ENCODE results near the gene SIGLEC7. TPM values are rescaled to one million over a fixed set of nuclear protein-coding genes. Genes with fewer than 3 reads are reported as not detected.

The SIGLEC7 gene
- total RNA-seq, 1 donor from 2014 or later = not detected

Other genes with a start within 250 kb of the SIGLEC7 start
- gene KLK4, start 230.9 kb upstream of the SIGLEC7 start, total RNA-seq = not detected in 2 replicates
- 1.3 and 20.7 TPM in 2 replicates for gene KLK5, start 189.3 kb upstream of the SIGLEC7 start, total RNA-seq
- gene KLK6, start 172.7 kb upstream of the SIGLEC7 start, total RNA-seq = 1.0 and 16.8 TPM in 2 replicates
- gene KLK7, start 158.4 kb upstream of the SIGLEC7 start, total RNA-seq = 0.30 and 10.8 TPM in 2 replicates
- gene KLK8, start 140.7 kb upstream of the SIGLEC7 start, total RNA-seq = 5.4 TPM in 1 of 2 replicates, not detected in the other
- 0.60 and 17.4 TPM in 2 replicates for gene KLK10, start 122.6 kb upstream of the SIGLEC7 start, total RNA-seq
- not detected in 2 replicates for gene KLK11, start 115.7 kb upstream of the SIGLEC7 start, total RNA-seq
- gene KLK12, start 107.3 kb upstream of the SIGLEC7 start, total RNA-seq = not detected in 2 replicates
- gene KLK13, start 77.2 kb upstream of the SIGLEC7 start, total RNA-seq = not detected in 2 replicates
- not detected in 2 replicates for gene KLK14, start 59.4 kb upstream of the SIGLEC7 start, total RNA-seq
- 6.4 and 7.8 TPM in 2 replicates for gene CTU1, start 33.9 kb upstream of the SIGLEC7 start, total RNA-seq
- not detected in 2 replicates for gene SIGLEC9, start 17.4 kb upstream of the SIGLEC7 start, total RNA-seq
- not detected in 2 replicates for gene CD33, start 82.8 kb downstream of the SIGLEC7 start, total RNA-seq
- gene SIGLECL1, start 108.8 kb downstream of the SIGLEC7 start, total RNA-seq = not detected in 2 replicates
- 0.05 TPM in 1 of 2 replicates, not detected in the other for gene IGLON5, start 169.3 kb downstream of the SIGLEC7 start, total RNA-seq
- gene VSIG10L, start 199.8 kb downstream of the SIGLEC7 start, total RNA-seq = 0.17 and 1.2 TPM in 2 replicates
- 58.2 and 74.0 TPM in 2 replicates for gene ETFB, start 224.1 kb downstream of the SIGLEC7 start, total RNA-seq
- not detected in 2 replicates for gene CLDND2, start 226.7 kb downstream of the SIGLEC7 start, total RNA-seq
- not detected in 2 replicates for gene NKG7, start 230.4 kb downstream of the SIGLEC7 start, total RNA-seq
- gene LIM2, start 245.7 kb downstream of the SIGLEC7 start, total RNA-seq = not detected in 2 replicates
- not detected in 2 replicates for gene C19orf84, start 248.3 kb downstream of the SIGLEC7 start, total RNA-seq

All from renal cortical epithelial cell (primary cell).